GM12872 (cell line): ENCODE results near the gene RSRC2.

Source experiments
- CTCF ChIP-seq: IDR thresholded peaks from 3 replicates; pipeline ENCODE4 v1.5.1; 2011; ENCODE audit warnings: low read depth, mild to moderate bottlenecking, low read length, moderate library complexity; ENCODE audit not compliant: insufficient read depth

Gene RSRC2

GRCh38 chr12:122503147-122503751 lies 23.5 kb downstream of the RSRC2 start:
- TF ChIP-seq CTCF = no peak

GRCh38 chr12:122501489-122501989 lies 25.2 kb downstream of the RSRC2 start:
- TF ChIP-seq CTCF = no peak

GRCh38 chr12:122500685-122501488 lies 25.8 kb downstream of the RSRC2 start, which contains the start of gene ZCCHC8:
ZCCHC8 (minus strand) TSS chr12:122500932; CDS start chr12:122500840, 92 bp downstream.
- peak; percentile 19; the same call in 1 of the 3 replicates for TF ChIP-seq CTCF

GRCh38 chr12:122499991-122500684 lies 26.6 kb downstream of the RSRC2 start:
- no peak for TF ChIP-seq CTCF

GRCh38 chr12:122495258-122495657 lies 31.5 kb downstream of the RSRC2 start:
- no peak for TF ChIP-seq CTCF

- no peak for TF ChIP-seq CTCF
Measured at GRCh38 chr12:122491991-122492390, 34.7 kb downstream of the RSRC2 start.

GRCh38 chr12:122489038-122489437 lies 37.7 kb downstream of the RSRC2 start:
- no peak for TF ChIP-seq CTCF
